GM20431 (cell line): ENCODE data around the gene EARS2.
"Not testable (repeated sequence)": the region's sequence is repeated elsewhere in the genome, so short reads cannot be mapped to it uniquely, and the experiment has no call there.

Source experiments
- in situ Hi-C: fragments of 300-500 bp; cut with MseI, MboI; formaldehyde crosslinking; loops from one replicate; pipeline ENCODE4 v1.15.0; 2020; ENCODE audit warnings: low sequenced_read_pairs; ENCODE audit not compliant: unreplicated experiment

Gene EARS2

DNA sequence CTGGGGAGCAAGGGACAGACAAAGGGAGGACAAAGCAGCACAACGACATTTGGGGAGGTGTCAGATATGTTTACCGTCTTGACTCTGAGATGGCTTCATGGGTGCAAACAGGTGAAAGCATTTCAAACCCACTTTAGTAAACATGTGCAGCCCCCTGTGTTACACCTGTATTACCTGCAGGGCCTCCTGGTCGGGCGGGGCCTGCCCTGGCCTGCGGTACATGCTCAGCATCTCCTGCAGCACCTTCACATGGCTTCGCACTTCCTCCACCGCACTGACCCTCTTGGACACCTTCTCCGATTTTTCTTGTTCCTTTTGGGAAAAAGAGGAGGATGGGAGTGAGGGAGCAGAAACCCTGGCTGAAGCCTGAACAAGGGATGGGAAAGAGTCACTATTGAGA lies 71.3 kb downstream of the EARS2 start:
- in situ Hi-C loops: no loop called here

DNA sequence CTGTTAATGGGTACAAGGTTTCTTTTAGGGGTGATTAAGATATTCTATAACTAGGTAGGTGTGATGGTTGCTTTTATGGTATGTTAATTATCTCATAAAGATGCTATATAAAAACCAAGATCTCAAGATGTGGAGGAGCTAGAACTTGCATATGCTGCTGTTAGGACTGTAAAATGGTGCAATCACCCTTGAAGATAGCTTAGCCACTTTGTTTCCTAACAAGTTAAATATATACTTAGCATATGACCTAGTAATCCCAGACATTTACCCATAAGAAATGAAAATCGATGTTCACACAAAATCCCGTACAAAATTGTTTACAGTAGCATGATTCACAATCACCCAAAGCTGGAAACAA lies 71.9 kb downstream of the EARS2 start:
- in situ Hi-C loops: no loop called here

DNA sequence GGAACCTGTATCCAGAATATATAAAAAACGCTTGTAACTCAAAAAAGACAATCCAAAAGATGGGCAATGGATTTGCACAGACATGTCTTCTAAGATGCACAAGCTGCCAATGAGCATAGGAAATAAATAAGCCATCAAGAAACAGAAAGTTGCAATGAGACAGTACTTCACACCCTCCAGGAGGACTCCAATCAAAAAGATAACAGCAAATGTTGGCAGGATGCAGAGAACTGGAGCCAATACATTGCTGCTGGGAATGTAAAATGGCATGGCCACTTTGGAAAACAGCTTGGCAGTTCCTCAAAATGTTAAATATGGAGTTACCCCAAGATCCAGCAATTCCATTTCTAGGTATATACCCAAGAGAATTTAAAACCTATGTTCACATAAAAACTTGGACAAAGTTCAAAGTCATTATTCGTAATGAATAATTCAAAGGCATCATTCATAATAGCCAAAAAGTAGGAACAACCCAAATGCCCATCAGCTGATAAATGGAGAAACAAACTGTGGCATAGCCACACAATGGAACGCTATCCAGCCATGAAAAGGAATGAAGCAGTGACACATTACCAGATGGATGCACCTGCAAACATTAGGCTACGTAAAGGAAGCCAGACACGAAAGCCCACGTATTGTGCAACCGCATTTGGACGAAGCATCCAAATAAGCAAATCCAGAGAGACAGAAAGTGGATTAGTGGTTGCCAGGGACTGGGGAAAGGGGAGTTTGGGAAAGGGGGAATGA lies 72.5 kb downstream of the EARS2 start:
- in situ Hi-C loops: no loop called here

DNA sequence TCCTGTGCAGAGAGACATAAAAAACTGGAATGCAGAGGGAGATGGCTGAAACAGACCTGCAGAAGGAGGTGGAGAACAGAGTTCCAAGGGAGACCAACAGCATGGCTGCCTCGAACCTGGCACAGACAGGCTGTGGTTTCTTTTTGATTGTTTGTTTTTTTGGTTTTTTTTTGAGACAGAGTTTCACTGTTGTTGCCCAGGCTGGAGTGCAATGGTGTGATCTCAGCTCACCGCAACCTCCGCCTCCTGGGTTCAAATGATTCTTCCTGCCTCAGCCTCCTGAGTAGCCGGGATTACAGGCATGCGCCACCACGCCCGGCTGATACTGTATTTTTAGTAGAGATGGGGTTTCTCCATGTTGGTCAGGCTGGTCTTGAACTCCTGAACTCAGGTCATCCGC lies 73.7 kb downstream of the EARS2 start:
- in situ Hi-C loops: not testable (repeated sequence)

DNA sequence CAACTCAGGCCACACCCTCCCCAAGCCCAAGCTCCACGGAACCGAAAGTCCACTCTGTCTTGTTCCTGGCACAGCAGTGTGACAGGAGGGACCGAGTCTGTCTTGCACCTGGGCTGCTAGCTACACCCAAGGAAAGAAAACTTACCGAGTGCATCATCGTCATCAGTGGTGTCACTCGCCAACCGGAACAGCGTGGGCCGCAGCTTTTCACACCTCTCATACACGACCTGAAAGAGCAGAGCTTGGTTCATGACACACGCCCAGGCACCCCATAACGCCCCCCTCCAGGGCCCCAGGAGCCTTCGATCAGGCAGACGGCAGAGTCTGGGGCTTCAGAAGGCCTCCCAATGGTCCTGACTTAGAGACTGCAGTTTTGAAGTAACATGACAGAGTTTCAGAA lies 74.4 kb downstream of the EARS2 start:
- in situ Hi-C loops: no loop called here

DNA sequence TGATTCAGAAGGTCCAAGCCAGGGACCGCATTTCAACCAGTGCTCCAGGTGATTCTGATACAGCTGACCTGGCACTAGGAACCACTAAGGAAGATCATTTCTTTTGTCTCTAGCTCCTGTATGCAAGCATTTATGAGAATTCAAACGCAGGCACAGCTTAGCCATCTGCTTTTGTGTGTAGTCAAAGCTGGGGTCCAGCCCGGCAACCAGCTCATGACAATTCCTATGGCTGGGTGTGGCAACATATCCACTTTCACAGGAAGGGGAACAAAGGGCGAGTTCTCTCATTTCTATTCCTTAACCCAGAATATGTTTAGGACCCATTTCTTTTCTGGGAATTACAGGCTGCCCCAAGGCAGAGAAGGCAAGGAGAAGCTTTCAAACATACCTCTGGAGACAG lies 76.9 kb downstream of the EARS2 start:
- in situ Hi-C loops: no loop called here

DNA sequence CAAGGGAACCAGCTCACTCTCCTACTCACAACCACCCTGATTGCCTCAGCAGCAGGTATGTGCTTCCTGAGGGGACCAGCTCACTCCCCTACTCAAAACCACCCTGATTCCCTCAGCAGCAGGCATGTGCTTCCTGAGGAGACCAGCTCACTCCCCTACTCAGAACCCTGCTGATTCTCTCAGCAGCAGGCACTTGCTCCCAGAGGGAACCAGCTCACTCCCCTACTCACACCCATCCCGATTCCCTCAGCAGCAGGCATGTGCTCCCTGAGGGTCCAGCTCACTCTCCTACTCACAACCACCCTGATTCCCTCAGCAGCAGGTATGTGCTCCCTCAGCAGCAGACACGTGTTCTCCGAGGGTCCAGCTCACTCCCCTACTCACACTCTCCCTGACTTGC lies 78.0 kb downstream of the EARS2 start:
- in situ Hi-C loops: no loop called here

DNA sequence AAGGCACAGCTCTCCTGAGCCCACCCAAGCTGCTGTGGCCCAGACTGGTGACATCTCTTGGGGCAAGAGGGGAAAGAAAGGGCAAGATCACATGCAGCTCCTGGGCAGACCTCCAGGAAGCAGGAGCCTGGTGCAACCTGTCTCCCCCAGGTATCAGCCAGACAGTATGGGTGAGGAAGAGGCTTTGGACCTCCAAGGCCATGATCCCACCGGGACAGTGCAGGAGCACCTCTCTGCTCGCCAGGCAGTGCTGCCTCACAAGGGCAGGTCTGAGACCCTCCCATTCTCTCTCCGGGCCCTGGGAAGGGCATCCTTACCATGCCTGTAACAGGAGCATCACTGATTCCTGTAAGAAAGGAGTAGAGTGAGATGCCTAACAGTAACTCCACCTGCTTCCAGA lies 78.6 kb downstream of the EARS2 start:
- in situ Hi-C loops: no loop called here

DNA sequence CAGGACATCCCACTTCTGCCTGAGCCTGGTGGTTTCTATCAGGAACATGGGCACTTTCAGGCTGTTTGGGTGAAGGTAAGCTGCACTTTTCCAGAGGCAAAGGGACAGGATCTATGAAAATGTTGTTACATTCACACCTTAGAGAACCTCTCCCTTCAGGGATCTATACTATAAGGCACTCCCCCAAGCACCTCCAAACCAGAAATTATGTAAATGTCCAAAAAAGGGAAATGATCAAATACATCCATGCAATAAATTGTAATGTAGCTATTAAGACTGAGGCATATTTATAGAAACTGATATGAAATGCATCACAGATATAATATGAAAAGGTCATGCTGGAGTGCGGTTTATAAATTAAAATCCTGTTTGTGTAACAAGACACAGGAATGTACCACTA lies 80.9 kb downstream of the EARS2 start:
- in situ Hi-C loops: no loop called here
